H1 (cell line): ENCODE data around the gene SLC19A1. TPM values are rescaled to one million over a fixed set of nuclear protein-coding genes. Genes with fewer than 3 reads are reported as not detected.

ENCODE experiments used
- ATF3 ChIP-seq: IDR thresholded peaks from 2 replicates; pipeline ENCODE4 v1.6.1; 2011; ENCODE audit warnings: low read depth, mild to moderate bottlenecking, low read length; ENCODE audit not compliant: insufficient read depth
- BCL11A ChIP-seq, 2 experiments: IDR thresholded peaks; one replicate each; pipeline ENCODE4 v1.6.1; 2011; ENCODE audit warnings: low read depth in 2 of 2, low read length in 2 of 2, mild to moderate bottlenecking in 2 of 2
- CHD7 ChIP-seq: fragments of 300-600 bp; sonication (generic); IDR thresholded peaks from 2 replicates; pipeline ENCODE4 v1.7.1; 2012; ENCODE audit warnings: low read length, moderate library complexity, mild to moderate bottlenecking, inconsistent platforms; ENCODE audit not compliant: insufficient replicate concordance
- POLR2AphosphoS5 ChIP-seq: IDR thresholded peaks from 2 replicates; pipeline ENCODE4 v1.6.1; 2011; ENCODE audit warnings: low read depth, low read length
- RXRA ChIP-seq: IDR thresholded peaks from 2 replicates; pipeline ENCODE4 v1.6.1; 2011; ENCODE audit warnings: low read depth, mild to moderate bottlenecking, low read length, moderate library complexity; ENCODE audit not compliant: insufficient read depth
- SIN3A ChIP-seq, 2 experiments: IDR thresholded peaks in 1 of 2; conservative IDR thresholded peaks in 1 of 2; 2 replicates each; pipeline ENCODE4 v1.6.1; 2011 to 2012; ENCODE audit warnings: low read length in 2 of 2, improper control_type of control experiment in 1 of 2, low read depth in 1 of 2, mild to moderate bottlenecking in 1 of 2
- polyA plus RNA-seq, 7 experiments: library from polyadenylated mRNA; depleted of rRNA in 3 of 7; stranded (reverse) in 5 of 7; unstranded in 2 of 7; fragments of >200 nt in 5 of 7; fragments of 200-250 nt in 2 of 7; gene quantifications; 1 replicate in 5 of 7; 2 replicates in 1 of 7; 4 replicates in 1 of 7; pipeline versions ENCODE4 v1.2.1 to v1.2.3, GENCODE V29; 2011 to 2013; ENCODE audit warnings: missing spikeins in 2 of 7, mixed read lengths in 2 of 7
- total RNA-seq: library from RNA; stranded (reverse); fragmentation: NEBNext Ultra II Directional; extraction: Animal tissue kit (Norgen Biotek cat#: 25700); gene quantifications from 2 replicates; pipeline ENCODE4 v1.2.1, GENCODE V29; 2021

Gene SLC19A1
- total and polyA plus RNA-seq, 2 of the 8 experiments (the other 6 are each of a cell fraction or from before 2014, with no cell fraction given) = 31.6 to 43.8 TPM

- TF ChIP-seq CHD7 (no peak), BCL11A (IDR thresholded peaks at IDR 0.05; ENCODE audit: low read depth in 2 of 2, low read length in 2 of 2) (no peak), RXRA (no peak), ATF3 (no peak), POLR2AphosphoS5 (no peak), SIN3A (conservative IDR thresholded peaks at IDR 0.05 in 1 of 2, IDR thresholded peaks at IDR 0.05 in 1 of 2; ENCODE audit: low read depth in 1 of 2, low read length in 2 of 2) (no peak)
These were observed 1.6 kb upstream of the SLC19A1 start (continued) for GRCh38 chr21:45543710-45544448.
